Cerebellar cortex (tissue), 1 donor: Measurements from ENCODE around the gene CLMP.
"Not testable (repeated sequence)": the region's sequence is repeated elsewhere in the genome, so short reads cannot be mapped to it uniquely, and the experiment has no call there.

Experiments used
- DNase-seq: peaks from one replicate; pipeline ENCODE4 v3.0.0-alpha.2; 2015; ENCODE audit warnings: low spot score

The CLMP gene

DNA sequence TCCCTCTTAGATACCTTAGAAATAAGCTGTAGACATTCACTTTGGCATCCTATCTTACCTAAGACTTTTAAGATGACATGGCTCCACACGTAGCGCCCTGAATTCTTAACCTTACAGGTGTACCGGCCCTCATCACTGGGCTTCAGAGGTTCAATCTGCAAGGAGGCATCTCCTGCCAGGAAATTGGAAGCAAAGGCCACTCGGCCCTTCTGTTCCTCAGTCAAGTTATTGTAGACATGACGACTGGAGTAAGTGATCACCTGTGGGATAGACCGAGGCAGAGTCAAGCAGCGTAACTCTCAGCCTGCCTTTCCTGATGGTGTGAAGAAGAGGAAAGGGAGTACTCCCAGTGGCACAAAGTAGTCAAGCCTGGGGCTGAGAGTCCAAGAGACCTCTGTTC is 110.6 kb downstream of the CLMP start:
- no peak for DNase-seq

DNA sequence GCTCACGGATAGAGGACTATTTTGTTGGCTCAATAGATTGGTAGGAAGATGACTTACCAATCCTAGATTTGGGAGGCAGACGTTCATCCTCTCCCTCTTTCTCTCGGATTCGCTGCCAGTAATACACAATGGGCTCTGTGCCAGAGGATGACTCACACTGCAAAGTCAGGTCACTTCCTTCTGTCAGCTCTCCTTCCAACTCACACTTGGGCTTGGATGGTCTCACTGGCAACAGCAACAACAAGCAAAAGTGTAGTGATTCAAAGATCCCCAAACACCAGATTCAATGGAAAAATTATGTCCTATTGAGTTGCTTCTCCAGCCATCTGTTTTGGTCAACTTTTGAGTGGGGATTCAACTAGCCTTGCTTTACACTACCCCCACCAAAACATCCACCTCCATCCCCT is 111.4 kb downstream of the CLMP start:
- DNase-seq, result peak; percentile 98

DNA sequence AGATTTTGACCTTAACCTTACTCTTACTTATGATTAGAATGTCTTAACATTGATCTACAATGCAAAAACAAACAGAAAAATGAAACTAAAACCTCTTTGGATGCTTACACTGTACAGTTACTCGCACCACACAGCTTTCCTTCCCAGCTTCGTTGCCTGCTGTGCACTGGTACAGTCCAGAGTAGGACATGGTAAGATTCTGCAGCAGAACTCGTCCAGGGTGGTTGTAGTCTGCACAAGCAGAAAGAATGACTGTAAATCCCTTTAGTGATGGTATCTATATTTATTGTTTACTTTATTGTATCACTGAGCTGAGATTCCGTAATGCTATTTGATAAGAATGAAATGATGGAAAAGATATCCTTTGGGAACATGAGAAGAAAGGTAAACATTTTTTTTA is 112.1 kb downstream of the CLMP start:
- no peak for DNase-seq

DNA sequence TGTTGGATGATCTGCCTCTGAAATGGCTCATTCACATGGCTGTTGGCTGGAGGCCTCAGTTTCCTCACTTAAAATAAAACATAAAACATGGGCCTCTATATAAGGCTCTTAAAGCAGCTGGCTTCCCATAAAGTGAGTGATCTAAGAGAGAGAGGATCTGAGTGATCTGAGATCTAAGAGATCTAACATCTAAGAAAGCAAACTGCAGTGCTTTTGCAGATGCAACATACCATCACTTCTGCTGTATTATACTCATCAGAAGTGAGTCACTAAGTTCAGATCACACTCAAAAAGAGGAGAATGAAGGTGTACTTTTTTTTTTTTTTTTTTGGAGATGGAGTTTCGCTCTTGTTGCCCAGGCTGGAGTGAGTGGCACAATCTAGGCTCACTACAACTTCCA is 115.0 kb downstream of the CLMP start:
- no peak for DNase-seq

DNA sequence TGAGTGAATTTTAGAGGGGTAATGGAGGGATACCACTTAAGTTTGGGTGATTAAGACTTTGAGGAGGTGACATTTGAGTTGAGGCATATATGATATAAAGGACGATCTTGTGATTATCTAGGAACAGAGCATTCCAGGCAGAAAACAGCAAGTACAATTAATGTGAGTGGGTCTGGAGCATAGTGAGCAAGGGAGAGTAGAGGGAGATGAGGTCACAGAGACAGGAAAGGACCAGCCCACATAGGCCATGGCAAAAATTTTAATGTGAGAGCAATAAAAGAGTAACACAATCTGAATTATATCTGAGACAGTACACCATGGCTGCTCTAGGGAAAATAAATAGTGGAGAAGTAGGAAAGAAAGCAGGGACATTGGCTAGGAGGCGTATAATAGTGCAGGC is 118.6 kb downstream of the CLMP start:
- DNase-seq, result no peak

DNA sequence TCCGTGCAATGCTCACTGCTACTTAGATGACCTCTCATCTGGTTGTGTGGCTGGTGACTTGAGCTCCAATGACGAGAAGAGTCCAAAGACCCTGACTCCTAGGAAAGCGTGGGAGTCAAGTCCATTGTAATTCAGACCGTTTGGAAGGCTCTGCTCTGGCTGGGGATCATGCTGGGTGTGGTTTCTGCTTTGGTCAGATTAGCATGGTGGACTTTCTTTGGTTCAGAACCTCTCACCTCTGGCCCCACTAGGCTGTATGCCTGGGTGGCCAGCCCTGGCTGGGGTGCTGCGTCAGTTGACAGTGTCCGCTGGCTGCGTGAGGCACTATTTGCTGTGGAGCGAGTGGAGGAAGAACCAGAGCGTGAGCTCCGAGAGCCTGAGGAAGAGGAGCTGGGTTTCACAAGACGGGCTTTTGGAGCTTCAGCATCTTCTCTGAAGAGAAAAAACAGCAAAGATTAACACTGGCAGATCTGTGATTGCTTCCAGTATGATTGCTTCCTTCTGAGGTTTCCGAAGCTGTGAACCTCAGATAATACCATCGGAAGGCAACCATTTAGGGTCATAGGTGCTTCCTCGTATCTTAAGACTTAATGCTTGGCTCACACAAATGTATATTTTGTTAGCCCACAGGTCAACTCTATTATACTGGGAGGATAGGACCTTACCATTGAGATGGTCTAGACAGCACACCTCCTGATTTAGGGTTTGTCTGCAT is 121.5 kb downstream of the CLMP start:
- no peak for DNase-seq

DNA sequence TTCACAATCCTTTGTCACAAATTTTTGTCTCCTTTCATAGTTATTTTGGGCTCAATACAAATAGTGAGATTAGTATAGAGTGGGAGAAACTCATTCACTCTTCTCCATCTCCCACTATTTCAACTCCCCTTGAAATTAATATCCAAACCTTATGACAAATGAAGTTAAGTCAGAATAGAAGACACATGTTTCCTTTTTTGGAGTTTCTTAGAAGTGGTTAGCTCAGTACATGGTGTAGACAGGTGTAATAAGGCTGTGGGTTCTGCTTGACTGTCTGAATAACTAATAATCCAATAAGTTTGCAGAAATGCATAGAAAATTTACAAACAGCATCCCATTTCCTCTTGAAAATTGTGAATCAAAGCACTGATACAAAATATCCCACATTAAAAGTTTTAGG is 122.3 kb downstream of the CLMP start:
- DNase-seq, result no peak

DNA sequence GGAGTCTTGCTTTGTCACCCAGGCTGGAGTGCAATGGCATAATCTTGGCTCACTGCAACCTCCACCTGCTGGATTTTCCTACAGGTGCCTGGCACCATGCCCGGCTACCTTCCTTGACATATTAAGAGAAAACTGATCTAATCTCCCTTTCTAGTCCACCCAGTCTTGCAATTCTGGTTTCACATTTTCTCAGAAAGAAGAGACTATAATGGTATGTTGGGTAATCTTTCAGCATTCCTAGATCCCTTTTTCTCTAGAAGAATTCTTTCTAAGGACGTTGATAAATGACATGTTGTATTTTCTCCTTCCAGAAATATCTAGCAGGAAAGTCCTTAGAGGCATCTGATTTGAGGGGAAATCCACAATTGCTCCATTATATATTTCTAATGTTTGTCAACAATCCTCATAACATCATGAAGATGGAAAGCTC is 122.7 kb downstream of the CLMP start:
- peak; percentile 70 for DNase-seq

DNA sequence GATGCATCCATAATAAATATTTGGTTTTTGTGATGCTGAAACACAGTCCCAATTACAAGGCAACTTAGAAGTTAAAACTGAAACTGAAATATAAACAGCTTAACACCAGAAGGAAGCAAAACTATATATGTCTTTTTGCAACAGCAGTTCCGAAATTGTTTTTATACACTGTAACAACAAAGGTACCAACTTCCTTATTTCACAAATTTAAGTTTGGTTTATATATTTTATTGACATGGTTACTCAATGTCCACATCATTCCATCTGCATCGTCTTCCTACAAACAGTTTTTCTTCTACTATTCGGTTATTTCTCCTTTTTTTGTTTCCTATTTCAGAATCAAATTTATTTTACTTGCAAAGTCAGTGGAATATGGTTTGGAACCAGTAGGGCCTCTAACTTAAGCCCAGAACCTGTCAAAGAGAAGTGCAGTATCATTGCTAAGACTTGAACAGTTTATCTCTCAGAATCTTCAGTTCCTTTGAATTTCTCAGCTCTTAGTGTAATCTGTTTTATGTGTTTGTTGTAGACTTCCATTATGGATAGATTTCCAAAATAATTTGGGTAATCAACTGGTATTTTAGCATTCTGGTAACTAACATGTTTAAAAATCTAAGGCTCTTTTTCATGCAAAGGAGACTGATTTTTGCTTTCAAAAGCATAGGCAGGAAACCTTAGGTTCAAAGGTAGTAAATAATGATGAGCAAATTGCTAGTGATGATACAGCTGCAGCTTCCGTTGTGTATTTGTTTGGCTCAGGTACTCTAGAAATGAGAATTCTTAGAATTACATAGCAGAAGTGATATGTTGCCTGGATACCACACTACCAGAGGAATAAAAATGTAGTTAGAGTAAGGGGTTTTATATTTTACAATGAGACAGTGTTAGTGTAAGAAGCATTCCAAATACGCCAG is 124.9 kb downstream of the CLMP start:
- DNase-seq, result no peak

DNA sequence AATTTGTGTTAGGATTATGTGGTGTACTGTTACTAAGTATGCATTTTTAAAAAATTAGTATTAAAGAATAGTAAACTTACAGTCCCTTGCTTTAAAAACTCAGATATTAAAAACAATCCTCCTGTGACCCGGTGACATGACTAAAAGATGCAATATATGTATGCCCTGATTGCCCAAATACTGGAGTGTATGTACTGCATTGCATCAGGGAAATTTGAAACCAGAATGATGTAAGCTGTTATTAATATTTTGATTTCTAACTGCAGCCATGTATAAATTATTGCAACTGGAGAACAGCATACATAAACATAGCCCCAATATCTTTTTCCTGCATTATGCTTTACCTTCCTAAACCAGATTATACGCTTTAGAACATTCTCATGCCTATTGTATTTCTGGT is 129.4 kb downstream of the CLMP start:
- DNase-seq, result no peak

DNA sequence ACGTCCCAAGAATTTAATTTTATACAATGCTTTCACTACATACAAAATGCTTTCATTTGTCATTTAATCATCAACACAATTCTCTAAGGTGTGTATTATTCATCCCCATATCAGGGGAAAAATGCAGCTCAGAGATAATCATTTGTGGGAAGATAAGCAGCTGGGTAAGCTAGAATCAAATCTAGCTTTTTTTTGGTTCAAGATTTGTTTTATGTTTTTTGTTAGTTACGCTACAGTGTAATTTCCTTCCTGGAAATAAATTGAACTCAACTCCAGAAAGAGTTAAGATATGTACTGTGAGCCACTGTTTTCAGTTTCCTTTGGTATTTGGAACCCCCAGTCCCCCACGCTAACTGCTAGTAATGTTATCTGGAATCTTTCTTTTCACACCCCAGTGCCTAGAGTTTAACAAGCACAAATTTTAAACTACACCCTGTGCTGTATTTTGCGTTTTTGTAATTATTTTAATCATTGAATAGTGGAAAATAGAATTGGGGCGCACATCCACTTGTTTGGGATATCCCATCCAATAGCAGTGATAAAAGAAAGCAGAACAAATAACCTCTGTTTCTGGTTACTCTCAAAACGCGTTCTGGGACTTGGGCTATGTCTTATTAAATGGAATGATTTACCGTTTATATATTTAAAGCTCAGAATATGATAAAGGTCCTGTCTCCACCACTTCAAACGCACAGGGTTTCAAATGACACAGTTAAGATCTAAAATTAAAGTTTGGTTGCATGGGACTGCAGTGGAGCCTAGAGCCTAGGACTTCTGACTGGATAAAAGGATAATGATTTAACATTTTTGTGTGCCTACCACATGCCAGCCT is 131.0 kb downstream of the CLMP start:
- DNase-seq, result no peak

DNA sequence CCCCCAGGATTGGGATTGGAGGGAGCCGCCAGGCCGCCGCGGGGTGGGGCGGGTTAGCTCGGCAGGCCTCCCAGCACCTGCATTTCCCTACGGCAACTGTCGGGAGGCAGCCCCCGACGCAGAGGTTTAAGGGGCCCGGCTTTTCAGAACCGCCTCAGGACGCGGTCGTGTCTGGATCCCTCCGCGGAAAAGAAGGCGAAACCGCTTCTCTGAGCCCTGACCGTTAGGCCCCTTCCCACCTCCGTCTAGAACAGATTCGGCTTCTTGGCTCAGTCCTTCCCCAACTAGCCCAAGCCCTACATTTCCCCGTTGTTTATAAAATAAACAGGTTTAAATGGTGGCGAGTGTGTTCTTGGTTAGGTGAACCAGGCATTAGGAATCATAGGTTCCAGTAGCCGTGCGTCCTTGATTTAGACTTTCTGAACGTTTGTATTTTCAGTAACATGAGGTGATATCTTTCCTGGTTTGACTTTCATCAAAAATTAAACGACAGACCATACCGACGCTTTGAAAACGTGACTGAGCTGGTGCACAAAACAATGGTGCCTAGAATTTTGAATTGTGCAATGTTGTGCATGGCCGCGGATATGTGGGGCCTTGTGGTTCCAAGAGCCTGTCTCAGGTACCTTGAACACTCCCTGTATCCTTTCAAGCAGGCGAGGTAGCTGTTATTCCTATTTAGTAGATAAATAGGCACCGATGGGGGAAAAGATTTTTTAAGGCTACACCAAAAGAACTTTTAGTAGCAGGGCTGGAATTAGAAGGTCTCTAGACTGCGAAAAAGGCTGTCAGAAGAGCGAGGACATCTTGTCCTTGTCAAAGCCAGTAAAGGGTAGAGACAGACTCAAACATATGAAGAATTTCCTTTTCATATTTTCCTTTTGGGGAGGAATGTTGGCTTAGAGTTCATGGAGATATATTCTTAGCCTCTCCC is 131.9 kb downstream of the CLMP start:
- peak; percentile 59 for DNase-seq

DNA sequence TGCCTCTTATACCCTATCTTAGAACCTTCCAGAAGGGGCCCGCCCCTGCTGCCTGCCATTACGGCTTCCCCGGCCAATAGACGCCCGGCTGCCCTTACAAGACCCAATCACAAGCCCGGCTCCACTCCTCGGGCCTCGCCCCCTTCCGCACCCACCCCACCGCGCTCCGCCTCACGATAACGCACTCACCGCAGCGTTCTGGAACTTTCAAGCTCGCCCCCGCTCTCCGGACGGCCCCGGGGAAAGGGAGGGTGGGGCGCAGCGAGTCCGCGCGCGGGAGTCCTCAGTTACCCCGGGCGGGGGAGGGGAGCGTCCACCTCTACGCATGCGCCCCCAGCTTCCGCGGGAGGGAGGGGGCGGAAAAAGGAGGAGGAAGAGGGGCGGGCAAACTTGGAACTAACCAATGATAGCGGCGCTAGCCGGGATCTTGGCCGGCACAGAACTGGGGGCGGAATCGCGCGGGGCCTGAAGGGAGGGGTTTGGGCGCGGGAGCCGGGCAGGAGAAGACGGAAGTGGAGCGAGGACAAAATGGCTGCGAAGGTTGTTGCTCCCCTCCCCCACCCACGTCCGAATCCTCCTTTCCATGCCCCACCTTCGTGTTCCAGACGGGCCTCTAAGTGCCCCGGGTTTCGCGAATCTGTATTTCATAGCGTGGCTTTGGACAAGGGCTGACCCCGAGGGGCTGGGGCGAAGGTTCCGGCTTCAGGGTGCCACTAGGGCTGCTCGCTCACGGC is 132.7 kb downstream of the CLMP start:
- DNase-seq, result peak; percentile 99

DNA sequence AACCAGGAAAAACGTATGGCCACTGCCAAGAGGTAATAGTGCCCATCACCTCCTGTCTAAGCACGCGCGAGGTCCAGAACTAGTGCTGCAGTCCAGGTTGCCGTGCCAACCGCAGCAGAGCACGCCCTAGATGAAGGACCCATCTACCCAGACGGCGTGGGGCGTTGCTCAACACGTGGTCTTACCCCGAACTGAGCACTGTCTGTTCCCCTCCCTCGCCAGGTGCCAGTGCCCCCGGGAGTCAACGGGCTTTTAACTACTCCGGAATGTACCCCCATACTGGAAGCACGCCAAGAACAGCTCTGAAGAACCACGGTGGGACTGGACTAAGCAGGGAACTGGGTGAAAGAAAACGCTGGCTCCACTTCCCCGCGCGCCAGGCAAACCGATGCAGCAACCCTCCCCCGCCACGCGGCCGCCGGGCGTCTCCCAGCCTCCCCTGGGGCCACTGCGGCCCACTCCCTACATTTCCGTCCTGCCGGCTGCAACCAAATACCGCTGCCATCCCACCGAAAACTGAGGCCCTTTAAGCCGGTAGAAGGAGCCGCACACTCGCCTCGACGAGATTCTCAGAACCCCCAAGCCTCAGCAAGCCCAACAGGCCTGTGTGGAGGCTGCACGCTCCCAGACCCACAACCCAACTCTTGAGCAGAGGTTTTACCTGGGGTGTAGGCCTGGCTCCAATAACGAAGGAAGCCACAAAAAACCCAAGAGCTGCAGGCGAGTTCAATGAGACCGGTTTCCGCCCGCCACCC is 133.5 kb downstream of the CLMP start, which contains the start of gene HSPA8:
Gene HSPA8 (minus strand): TSS at position 734 of the 755 bp plus-strand sequence. CDS start 812 bp downstream, outside the sequence.
- peak; percentile 68 for DNase-seq

DNA sequence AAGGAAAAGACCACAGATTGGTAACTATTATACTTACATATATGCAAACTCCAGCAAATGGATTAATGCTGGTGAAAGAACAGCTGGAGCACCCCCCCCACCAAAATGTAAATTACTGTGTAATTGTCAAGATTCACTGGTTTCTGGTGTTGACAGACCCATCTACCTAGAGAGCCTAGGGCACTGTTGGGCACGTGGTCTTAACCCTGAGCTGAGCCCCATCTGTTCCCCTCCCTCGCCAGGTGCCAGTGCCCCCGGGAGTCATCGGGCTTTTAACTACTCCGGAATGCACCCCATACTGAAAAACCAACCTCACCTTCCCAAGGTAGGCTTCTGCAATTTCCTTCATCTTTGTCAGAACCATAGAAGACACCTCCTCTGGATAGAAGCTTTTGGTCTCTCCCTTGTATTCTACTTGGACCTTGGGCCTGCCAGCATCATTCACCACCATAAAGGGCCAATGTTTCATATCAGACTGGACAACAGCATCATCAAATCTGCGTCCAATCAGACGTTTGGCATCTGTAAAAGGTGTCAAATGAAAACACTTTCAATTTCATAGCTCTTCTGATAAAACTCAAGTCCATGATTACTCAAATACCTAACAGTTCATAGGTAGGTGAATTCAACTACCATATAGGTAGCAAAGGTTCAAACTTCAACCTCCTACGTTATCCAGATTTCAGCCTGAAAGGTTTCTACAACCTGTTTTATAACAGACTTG is 134.6 kb downstream of the CLMP start:
- peak; percentile 60 for DNase-seq

DNA sequence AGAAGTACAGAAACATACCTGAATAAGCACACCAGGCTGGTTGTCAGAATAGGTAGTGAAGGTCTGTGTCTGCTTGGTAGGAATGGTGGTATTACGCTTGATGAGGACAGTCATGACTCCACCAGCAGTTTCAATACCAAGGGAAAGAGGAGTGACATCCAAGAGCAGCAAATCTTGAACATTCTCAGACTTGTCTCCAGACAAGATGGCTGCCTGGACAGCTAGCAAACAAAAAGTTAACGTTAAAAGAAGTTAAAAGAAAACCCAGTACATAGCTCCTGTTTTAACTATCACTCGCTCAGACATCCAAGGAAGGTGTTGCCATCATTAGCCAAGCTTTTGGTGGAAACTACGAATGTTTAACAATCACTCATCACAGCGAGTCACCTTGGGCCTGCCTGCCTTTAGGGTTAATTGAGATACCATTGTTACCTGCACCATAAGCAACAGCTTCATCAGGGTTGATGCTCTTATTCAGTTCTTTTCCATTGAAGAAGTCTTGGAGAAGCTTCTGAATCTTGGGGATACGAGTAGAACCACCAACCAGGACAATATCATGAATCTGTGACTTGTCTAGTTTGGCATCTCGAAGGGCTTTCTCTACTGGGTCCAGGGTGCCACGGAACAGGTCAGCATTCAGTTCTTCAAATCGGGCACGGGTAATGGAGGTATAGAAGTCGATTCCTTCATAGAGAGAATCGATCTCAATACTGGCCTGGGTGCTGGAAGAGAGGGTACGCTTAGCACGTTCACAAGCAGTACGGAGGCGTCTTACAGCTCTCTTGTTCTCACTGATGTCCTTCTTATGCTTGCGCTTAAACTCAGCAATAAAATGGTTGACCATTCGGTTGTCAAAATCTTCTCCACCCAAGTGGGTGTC is 135.8 kb downstream of the CLMP start:
- DNase-seq, result not testable (repeated sequence)

DNA sequence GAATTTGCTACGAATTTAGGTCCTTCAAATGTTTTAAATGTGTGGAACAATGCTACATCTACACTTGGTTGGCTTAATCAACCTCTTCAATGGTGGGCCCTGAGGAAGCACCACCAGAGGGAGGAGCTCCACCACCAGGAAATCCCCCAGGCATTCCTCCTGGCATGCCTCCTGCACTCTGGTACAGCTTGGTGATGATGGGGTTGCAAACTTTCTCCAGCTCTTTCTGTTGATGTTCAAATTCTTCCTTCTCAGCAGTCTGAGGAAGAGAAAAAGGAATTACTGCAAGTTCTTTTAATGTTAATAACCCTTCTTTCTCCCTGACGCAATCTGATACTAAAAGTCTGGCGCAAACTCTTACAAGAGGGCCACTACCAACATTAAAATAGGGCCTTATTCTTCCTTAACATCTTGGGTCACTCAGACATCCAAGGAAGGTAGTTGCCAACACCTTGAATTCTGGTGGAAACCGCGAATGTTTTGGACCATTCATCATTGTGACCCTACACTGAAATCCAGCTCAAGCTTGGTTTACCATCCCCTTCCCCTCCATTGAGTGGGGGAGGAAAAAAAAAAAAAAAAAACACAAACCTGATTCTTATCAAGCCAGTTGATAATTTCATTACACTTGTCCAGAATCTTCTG is 137.3 kb downstream of the CLMP start:
- DNase-seq, result no peak
